Mesenchymal stem cell (in vitro differentiated cells and primary cell): ENCODE measurements around the gene MB.
A peak's percentile ranks its signal among the peaks of the same experiment; 100 is the strongest.

Experiments used
- DNase-seq: peaks from one replicate; pipeline ENCODE4 v3.0.0-alpha.2; 2013
- H2AFZ ChIP-seq: one replicate; pipeline ENCODE4 v1.6.1; 2013; ENCODE audit warnings: low read depth, mild to moderate bottlenecking, control low read depth, inconsistent platforms, low read length, moderate library complexity
- H2AK5ac ChIP-seq: 2 replicates; pipeline ENCODE4 v1.6.1; 2013; ENCODE audit warnings: low read length, moderate library complexity, mild to moderate bottlenecking, inconsistent platforms; ENCODE audit not compliant: severe bottlenecking
- H2BK120ac ChIP-seq: one replicate; pipeline ENCODE4 v1.6.1; 2013; ENCODE audit warnings: low read depth, mild to moderate bottlenecking, inconsistent platforms, low read length, moderate library complexity
- H2BK12ac ChIP-seq, 2 experiments: one replicate each; pipeline ENCODE4 v1.6.1; 2013; ENCODE audit warnings: inconsistent platforms in 2 of 2, low read length in 2 of 2, mild to moderate bottlenecking in 2 of 2, moderate library complexity in 2 of 2, control low read depth in 1 of 2
- H2BK15ac ChIP-seq: one replicate; pipeline ENCODE4 v1.6.1; 2013; ENCODE audit warnings: mild to moderate bottlenecking, low read depth, inconsistent platforms; ENCODE audit not compliant: poor library complexity, severe bottlenecking
- H2BK5ac ChIP-seq: 2 replicates; pipeline ENCODE4 v1.6.1; 2013; ENCODE audit warnings: low read depth, mild to moderate bottlenecking, low read length, control low read depth, inconsistent platforms; ENCODE audit not compliant: poor library complexity, severe bottlenecking
- H3K14ac ChIP-seq, 2 experiments: one replicate each; pipeline ENCODE4 v1.6.1; 2013; ENCODE audit warnings: inconsistent platforms in 2 of 2, low read length in 2 of 2, control low read depth in 1 of 2, mild to moderate bottlenecking in 1 of 2, moderate library complexity in 1 of 2
- H3K18ac ChIP-seq, 2 experiments: one replicate each; pipeline ENCODE4 v1.6.1; 2013; ENCODE audit warnings: inconsistent platforms in 2 of 2, low read length in 2 of 2, control low read depth in 1 of 2, low read depth in 1 of 2, mild to moderate bottlenecking in 1 of 2
- H3K23ac ChIP-seq, 2 experiments: one replicate each; pipeline ENCODE4 v1.6.1; 2013; ENCODE audit warnings: inconsistent platforms in 2 of 2, low read length in 2 of 2, mild to moderate bottlenecking in 2 of 2, moderate library complexity in 2 of 2, control low read depth in 1 of 2
- H3K27ac ChIP-seq: 2 replicates; pipeline ENCODE4 v1.5.1; 2013; ENCODE audit warnings: mild to moderate bottlenecking, moderate library complexity, low read length, control low read depth, inconsistent platforms; ENCODE audit not compliant: poor library complexity, severe bottlenecking
- H3K27me3 ChIP-seq, 2 experiments: 2 replicates each; pipeline versions ENCODE4 v1.6.1 to v1.7.0; 2013; ENCODE audit warnings: low read length in 2 of 2, mild to moderate bottlenecking in 2 of 2, moderate library complexity in 2 of 2, control low read depth in 1 of 2, inconsistent platforms in 1 of 2; ENCODE audit not compliant: control insufficient read depth in 1 of 2, insufficient read depth in 1 of 2
- H3K36me3 ChIP-seq, 2 experiments: 2 replicates each; pipeline versions ENCODE4 v1.6.1 to v1.7.0; 2013; ENCODE audit warnings: low read length in 2 of 2, control low read depth in 1 of 2, inconsistent platforms in 1 of 2, low read depth in 1 of 2, mild to moderate bottlenecking in 1 of 2; ENCODE audit not compliant: insufficient read depth in 2 of 2, control insufficient read depth in 1 of 2
- H3K4ac ChIP-seq, 2 experiments: one replicate each; pipeline ENCODE4 v1.6.1; 2013; ENCODE audit warnings: inconsistent platforms in 2 of 2, low read length in 2 of 2, mild to moderate bottlenecking in 2 of 2, moderate library complexity in 2 of 2, control low read depth in 1 of 2, low read depth in 1 of 2
- H3K4me1 ChIP-seq: 2 replicates; pipeline ENCODE4 v1.6.1; 2013; ENCODE audit warnings: low read depth, low read length, control low read depth; ENCODE audit not compliant: control insufficient read depth, insufficient read depth
- H3K4me2 ChIP-seq: 2 replicates; pipeline ENCODE4 v1.6.1; 2013; ENCODE audit warnings: low read length, mild to moderate bottlenecking, inconsistent platforms; ENCODE audit not compliant: poor library complexity, severe bottlenecking
- H3K4me3 ChIP-seq, 2 experiments: 2 replicates each; pipeline versions ENCODE4 v1.5.1 to v1.7.0; 2013; ENCODE audit warnings: low read length in 2 of 2, mild to moderate bottlenecking in 2 of 2, control low read depth in 1 of 2, low read depth in 1 of 2; ENCODE audit not compliant: insufficient read depth in 1 of 2
- H3K79me1 ChIP-seq: replicated peaks from 2 replicates; pipeline ENCODE4 v1.6.1; 2013; ENCODE audit warnings: mild to moderate bottlenecking, control low read depth, low read length, inconsistent platforms; ENCODE audit not compliant: poor library complexity, severe bottlenecking
- H3K9ac ChIP-seq: 2 replicates; pipeline ENCODE4 v1.7.0; 2013; ENCODE audit warnings: mild to moderate bottlenecking, low read length, moderate library complexity
- H3K9me3 ChIP-seq: 2 replicates; pipeline ENCODE4 v1.7.0; 2013; ENCODE audit warnings: mild to moderate bottlenecking, low read length; ENCODE audit not compliant: control insufficient read depth
- H4K8ac ChIP-seq: one replicate; pipeline ENCODE4 v1.6.1; 2013; ENCODE audit warnings: inconsistent platforms, mild to moderate bottlenecking, low read length, moderate library complexity
- H4K91ac ChIP-seq: one replicate; pipeline ENCODE4 v1.6.1; 2013; ENCODE audit warnings: mild to moderate bottlenecking, low read length, inconsistent platforms
- WGBS: methylation state at CpG from one replicate; pipeline ENCODE4 v1.1.7; 2013; ENCODE audit warnings: mixed read lengths; 5-methylcytosine and 5-hydroxymethylcytosine counted together

MB gene

DNA sequence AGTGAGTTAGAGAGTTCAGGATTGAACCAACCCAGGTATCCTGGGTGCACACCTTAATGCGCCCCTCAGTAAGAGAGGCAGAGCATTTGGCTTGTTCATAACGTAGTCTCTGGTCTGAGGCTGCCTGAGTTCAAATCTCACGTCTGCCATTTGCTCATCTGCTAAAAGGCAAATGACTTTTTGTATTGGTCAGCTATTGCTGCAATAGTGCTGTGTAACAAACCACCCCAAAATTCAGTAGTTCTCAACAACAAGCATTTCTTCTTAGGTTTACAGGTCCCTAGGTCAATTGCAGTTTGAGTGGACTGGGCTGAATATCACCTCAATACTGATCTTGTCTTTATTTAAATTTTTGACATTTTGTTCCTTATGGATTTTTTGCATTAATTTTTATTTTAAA is 58.4 kb downstream of the MB start:
- Histone ChIP-seq H3K23ac (no peak overlapping the region), H3K27ac (no peak overlapping the region), H3K18ac (no peak overlapping the region), H2AK5ac (no peak overlapping the region), H3K4ac (no peak overlapping the region), H3K9ac (no peak overlapping the region), H4K91ac (no peak overlapping the region), H3K4me2 (no peak overlapping the region), H3K4me1 (peaks cover 28% of the 10 kb centered on the region), H2BK5ac (no peak overlapping the region), H2BK12ac (no peak overlapping the region), H3K4me3 (no peak overlapping the region), H2BK15ac (no peak overlapping the region), H2BK120ac (no peak overlapping the region), H3K36me3 (no peaks in the 10 kb centered on the region), H3K79me1 (no peaks in the 10 kb centered on the region), H4K8ac (no peak overlapping the region), H3K9me3 (peaks cover 6% of the 10 kb centered on the region), H2AFZ (no peak overlapping the region), H3K14ac (no peak overlapping the region), H3K27me3 (peaks cover 20 to 66% of the 10 kb centered on the region in 2 experiments)
- DNase-seq = no peak
- WGBS = 95% methylated on average over 2 of the region's 3 CpGs

DNA sequence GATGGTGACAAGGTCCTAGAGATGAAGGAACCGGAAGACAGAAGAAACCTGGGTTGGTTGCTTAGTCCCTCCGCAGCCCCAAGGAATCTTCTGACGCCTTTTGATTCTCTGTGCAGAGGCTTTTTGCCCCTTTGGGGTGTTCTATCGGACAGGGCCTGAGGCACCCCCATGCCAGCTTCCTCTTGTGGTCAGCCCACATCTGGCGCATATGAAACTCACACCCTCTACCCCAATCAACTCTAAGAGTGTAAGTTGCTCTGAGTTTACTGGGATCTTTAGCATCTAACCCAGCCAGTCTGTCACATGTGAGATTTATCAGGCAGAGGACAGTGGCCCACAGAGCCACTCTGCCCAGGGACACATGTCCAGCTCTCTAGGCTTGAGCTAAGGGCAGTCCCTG is 59.1 kb downstream of the MB start:
- Histone ChIP-seq H2BK15ac (no peak overlapping the region), H4K91ac (peak overlapping the region; percentile 25), H2BK12ac (peak overlapping the region in 1 of 2 experiments; percentile 16), H2AK5ac (no peak overlapping the region), H3K27me3 (peaks cover 20 to 62% of the 10 kb centered on the region in 2 experiments), H3K4me2 (no peak overlapping the region), H3K9ac (no peak overlapping the region), H3K23ac (no peak overlapping the region), H3K27ac (no peak overlapping the region), H4K8ac (no peak overlapping the region), H3K18ac (no peak overlapping the region), H3K4me3 (no peak overlapping the region), H2AFZ (no peak overlapping the region), H2BK120ac (no peak overlapping the region), H3K4me1 (peaks cover 26% of the 10 kb centered on the region), H2BK5ac (no peak overlapping the region), H3K14ac (no peak overlapping the region), H3K79me1 (no peaks in the 10 kb centered on the region), H3K36me3 (no peaks in the 10 kb centered on the region), H3K4ac (peak overlapping the region in 1 of 2 experiments; percentile 33), H3K9me3 (peaks cover 6% of the 10 kb centered on the region)
- WGBS = 90% methylated on average over 5 of the region's 5 CpGs
- no peak for DNase-seq
